Measurements from ENCODE around the gene DHX15.

DNA sequence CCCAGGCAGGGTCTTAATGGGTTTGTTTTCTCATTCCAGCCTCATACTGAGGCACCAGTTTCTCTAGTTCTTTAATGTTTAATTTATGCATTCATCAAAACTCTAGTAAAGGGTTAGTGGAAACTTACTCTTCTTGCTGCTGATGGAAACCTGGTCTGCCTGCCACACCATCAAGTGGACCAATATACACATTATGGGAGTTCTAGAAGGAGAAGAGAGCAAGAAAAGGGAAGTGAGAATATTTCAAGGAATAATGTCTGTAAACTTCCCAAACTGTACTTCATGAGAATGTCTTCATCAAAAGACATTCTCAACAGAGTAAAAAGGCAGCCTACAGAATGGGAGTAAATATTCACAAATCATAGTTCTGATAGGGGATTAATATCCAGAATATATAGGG, 20.9 kb upstream of the DHX15 start:
- TF ChIP-seq, protein P1, sequence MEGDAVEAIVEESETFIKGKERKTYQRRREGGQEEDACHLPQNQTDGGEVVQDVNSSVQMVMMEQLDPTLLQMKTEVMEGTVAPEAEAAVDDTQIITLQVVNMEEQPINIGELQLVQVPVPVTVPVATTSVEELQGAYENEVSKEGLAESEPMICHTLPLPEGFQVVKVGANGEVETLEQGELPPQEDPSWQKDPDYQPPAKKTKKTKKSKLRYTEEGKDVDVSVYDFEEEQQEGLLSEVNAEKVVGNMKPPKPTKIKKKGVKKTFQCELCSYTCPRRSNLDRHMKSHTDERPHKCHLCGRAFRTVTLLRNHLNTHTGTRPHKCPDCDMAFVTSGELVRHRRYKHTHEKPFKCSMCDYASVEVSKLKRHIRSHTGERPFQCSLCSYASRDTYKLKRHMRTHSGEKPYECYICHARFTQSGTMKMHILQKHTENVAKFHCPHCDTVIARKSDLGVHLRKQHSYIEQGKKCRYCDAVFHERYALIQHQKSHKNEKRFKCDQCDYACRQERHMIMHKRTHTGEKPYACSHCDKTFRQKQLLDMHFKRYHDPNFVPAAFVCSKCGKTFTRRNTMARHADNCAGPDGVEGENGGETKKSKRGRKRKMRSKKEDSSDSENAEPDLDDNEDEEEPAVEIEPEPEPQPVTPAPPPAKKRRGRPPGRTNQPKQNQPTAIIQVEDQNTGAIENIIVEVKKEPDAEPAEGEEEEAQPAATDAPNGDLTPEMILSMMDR (IDR thresholded peaks at IDR 0.05): no peak
- no peak for TF ChIP-seq POLR2A (IDR thresholded peaks at IDR 0.05)

All from right lobe of liver (tissue), 4 donors.